Activated T-helper 1 cell treated with anti-CD3 and anti-CD28 coated beads, Interleukin-12 subunit alpha, Interleukin-12 subunit beta, Interleukin-2, Interleukin-4 antibody, amounts not matched to agents 30 ng/mL and 10 ng/mL and 1 ng/mL, durations not matched to agents 14 hours and 24 hours and 36 hours (primary cell): ENCODE data around the gene MAPK8IP2. TPM values are rescaled to one million over a fixed set of nuclear protein-coding genes. Genes with fewer than 3 reads are reported as not detected.
"Not testable (repeated sequence)": the region's sequence is repeated elsewhere in the genome, so short reads cannot be mapped to it uniquely, and the experiment has no call there.

Experiments used
- DNase-seq: peaks from one replicate; pipeline ENCODE4 v3.0.0; 2021; ENCODE audit warnings: low spot score
- H3K27ac Mint-ChIP-seq: one replicate; pipeline ENCODE4 v1.8.0; 2021; ENCODE audit warnings: mild to moderate bottlenecking, mixed read lengths
- H3K27me3 Mint-ChIP-seq: one replicate; pipeline ENCODE4 v1.8.0; 2022; ENCODE audit warnings: mild to moderate bottlenecking, moderate library complexity, mixed read lengths; ENCODE audit not compliant: insufficient read depth
- H3K36me3 Mint-ChIP-seq: one replicate; pipeline ENCODE4 v1.8.0; 2021; ENCODE audit warnings: low read depth, mixed read lengths
- H3K4me1 Mint-ChIP-seq: one replicate; pipeline ENCODE4 v1.8.0; 2021; ENCODE audit warnings: low read depth, mixed read lengths
- H3K4me3 Mint-ChIP-seq: one replicate; pipeline ENCODE4 v1.8.0; 2021; ENCODE audit warnings: mild to moderate bottlenecking, moderate library complexity, mixed read lengths
- H3K9me3 Mint-ChIP-seq: one replicate; pipeline ENCODE4 v1.8.0; 2021; ENCODE audit warnings: mixed read lengths
- intact Hi-C: fragments of 100-400 bp; cut with micrococcal nuclease; formaldehyde crosslinking; loops from one replicate; pipeline ENCODE4 v1.15.1; 2024
- total RNA-seq: library from RNA; stranded (reverse); gene quantifications from 2 replicates; pipeline ENCODE4 v1.2.3, GENCODE V29; 2022

MAPK8IP2 gene
- total RNA-seq, 1 donor from 2014 or later, result 0.08 TPM

DNA sequence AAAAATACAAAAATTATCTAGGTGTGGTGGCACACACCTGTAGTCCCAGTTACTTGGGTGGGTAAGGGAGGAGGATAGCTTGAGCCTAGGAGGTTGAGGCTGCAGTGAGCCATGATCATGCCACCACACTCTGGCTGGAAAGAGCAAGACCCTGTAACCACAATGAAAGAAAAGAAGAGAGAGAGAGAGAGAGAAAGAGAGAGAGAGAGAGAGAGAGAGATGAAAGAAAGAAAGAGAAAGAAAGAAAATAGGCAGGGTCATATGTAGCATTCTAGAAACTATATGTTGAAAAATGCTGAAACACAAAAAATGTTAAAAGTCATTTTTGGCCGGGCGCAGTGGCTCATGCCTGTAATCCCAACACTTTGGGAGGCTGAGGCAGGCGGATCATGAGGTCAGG, 13.7 kb downstream of the MAPK8IP2 start:
- H3K27me3 Mint-ChIP-seq, H3K27ac Mint-ChIP-seq, H3K9me3 Mint-ChIP-seq, H3K4me1 Mint-ChIP-seq, intact Hi-C loops, H3K4me3 Mint-ChIP-seq, H3K36me3 Mint-ChIP-seq, DNase-seq: not testable (repeated sequence)

DNA sequence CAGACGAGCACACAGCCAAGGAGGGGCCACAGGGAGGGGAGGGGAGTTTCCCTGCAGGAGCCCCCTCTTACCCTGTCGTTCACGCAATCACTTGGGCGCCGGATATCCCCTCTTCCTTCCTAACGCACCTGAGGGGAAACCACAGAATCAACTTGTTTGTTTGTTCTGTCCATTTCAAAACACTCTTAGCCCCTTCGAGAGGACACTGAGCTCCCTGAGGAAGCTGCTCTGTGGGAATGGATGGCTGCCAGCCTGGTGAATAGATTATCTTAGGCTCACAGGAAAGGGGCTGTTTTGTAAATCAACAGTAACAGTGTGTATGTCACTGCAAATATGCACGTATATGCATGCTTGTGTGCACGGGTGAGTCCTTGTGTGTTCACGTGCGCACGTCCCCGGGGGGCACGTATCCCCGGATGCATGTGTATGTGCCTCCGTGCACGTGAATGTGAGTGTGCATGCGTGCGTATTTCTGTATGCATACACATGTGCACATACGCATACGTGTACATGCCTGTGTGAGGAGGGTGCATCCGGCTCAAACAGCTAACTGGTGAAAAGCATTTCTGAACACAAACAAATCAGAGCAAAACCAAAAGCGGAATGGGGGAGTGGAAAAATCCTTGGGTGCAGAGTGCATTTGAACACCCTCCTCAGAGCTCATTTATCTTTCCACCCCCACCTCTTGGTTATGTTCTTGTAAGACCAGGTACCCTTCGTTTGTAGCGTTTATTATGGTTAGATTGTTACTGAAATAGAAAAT, 20.2 kb downstream of the MAPK8IP2 start:
- Mint-ChIP-seq H3K4me3 (peak overlapping the region; percentile 85), H3K27me3 (no peaks in the 10 kb centered on the region), H3K27ac (peak overlapping the region; percentile 98), H3K4me1 (peaks cover 37% of the 10 kb centered on the region), H3K36me3 (peaks cover 2% of the 10 kb centered on the region), H3K9me3 (no peaks in the 10 kb centered on the region)
- intact Hi-C loops, result loop anchor here (1.0 to 2.0 kb wide), 12 partner anchors 8 to 380 kb away; partner anchors contain the start of genes ARSA, CHKB, HDAC10 and MAPK11
- peak; percentile 72 for DNase-seq

DNA sequence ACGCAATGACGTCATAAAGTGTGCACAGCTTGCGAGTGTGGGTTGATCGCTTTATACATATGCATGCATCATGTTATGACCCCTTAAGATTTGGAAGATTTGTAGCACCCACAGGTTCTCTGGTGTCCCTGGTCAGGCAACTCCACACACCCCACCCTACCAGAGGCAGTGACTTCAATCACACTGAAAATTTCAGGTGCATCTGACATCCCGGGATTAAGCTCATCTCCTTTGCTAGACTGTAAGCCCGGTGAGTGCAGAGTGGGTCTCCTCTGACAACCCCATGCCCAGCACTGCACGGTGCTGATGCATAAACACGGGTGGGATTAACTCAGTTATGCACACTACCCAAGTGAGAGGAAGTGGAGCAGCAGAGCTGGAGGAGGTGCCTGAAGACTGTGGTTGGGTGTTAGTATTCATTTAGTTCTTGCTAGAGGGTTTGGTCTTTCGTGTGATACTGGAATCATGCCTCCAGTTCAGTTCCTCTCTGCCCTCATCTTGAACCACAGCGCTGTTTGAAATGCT, 20.8 kb downstream of the MAPK8IP2 start:
- H3K9me3 Mint-ChIP-seq, result no peaks in the 10 kb centered on the region
- peak; percentile 56 for DNase-seq
- intact Hi-C loops, result loop anchor here (1.0 to 2.0 kb wide), 11 partner anchors 39 to 381 kb away; partner anchors contain the start of genes CHKB, HDAC10, MAPK11 and NCAPH2
- H3K4me1 Mint-ChIP-seq, result peaks cover 39% of the 10 kb centered on the region
- H3K36me3 Mint-ChIP-seq, result peaks cover 4% of the 10 kb centered on the region
- H3K27ac Mint-ChIP-seq, result peak overlapping the region; percentile 98
- H3K27me3 Mint-ChIP-seq, result no peaks in the 10 kb centered on the region
- H3K4me3 Mint-ChIP-seq, result peak overlapping the region; percentile 85

DNA sequence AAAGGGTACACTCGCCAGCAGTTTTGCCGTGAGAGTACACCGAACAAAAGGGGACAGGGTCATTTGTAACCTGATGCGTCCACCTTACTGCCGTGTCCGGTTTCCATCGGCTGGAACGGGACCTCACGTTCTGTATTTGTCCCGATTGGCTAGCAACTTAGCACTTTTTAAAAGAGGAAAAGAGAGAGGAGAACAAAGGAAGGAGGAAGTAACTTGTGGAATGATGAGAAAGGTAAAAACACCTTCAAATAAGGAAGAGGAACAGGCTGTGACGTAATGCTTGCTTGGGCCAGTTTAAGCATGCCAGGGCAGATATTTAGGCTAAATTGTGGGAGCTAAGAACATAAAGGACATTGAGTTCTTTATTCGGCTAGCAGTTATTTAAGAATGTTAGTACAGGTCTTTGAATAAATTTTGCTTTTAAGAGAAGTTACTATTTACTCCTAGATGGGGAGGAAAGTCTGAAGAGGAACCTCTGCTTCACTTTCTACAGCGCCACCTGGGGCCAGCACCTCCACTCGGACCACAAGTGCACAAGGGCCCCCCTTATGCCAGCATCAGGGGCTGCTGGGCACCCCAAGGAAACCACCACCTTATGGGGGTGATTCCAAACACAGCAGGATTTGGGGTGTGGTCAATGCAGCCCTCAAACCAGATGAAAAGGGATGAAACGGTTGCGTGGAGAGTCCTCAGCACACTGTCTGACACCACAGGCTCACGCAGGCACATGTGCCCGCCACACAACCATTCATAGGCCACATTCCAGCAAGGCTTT, 21.5 kb downstream of the MAPK8IP2 start:
- DNase-seq, result peak; percentile 29
- H3K36me3 Mint-ChIP-seq, result peaks cover 7% of the 10 kb centered on the region
- H3K27ac Mint-ChIP-seq, result peak overlapping the region; percentile 98
- intact Hi-C loops, result loop anchor here (1.0 to 2.0 kb wide), 11 partner anchors 40 to 381 kb away; partner anchors contain the start of genes CHKB, HDAC10, MAPK11 and NCAPH2
- no peaks in the 10 kb centered on the region for H3K9me3 Mint-ChIP-seq
- peak overlapping the region; percentile 85 for H3K4me3 Mint-ChIP-seq
- peaks cover 42% of the 10 kb centered on the region for H3K4me1 Mint-ChIP-seq
- no peaks in the 10 kb centered on the region for H3K27me3 Mint-ChIP-seq

DNA sequence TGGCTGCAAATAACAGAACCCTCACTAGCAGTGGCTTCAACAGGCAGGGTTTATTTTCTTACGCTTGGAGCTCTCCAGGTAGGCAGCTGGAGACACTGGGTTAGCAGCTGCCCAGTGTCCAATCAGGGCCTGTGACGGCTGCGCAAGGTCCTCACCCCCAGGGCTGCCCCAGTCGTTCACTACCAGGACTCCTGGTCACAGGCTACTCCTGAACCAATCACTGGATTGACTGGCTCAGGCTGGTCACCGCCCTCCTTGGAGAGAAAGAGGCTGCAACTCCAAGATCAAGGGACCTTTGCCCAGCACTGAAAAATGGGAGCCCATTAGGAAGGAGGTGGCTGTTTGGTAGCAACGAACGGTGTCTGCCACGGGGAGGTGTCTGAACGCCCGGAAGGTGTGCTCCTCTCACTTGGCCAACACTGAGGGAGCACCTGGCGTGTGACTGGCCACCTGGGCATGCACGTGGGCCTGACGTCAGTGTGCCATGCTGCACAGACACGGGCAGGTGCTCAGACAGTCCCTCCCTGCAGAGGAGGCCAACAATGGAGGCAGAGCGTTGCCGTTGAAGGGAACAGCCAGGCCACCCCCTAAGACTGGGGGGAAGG, 22.2 kb downstream of the MAPK8IP2 start:
- Mint-ChIP-seq H3K9me3 (no peaks in the 10 kb centered on the region), H3K4me3 (peak overlapping the region; percentile 85), H3K27ac (peak overlapping the region; percentile 55), H3K36me3 (peaks cover 7% of the 10 kb centered on the region), H3K27me3 (no peaks in the 10 kb centered on the region), H3K4me1 (peaks cover 42% of the 10 kb centered on the region)
- DNase-seq, result no peak
- intact Hi-C loops, result no loop called here

DNA sequence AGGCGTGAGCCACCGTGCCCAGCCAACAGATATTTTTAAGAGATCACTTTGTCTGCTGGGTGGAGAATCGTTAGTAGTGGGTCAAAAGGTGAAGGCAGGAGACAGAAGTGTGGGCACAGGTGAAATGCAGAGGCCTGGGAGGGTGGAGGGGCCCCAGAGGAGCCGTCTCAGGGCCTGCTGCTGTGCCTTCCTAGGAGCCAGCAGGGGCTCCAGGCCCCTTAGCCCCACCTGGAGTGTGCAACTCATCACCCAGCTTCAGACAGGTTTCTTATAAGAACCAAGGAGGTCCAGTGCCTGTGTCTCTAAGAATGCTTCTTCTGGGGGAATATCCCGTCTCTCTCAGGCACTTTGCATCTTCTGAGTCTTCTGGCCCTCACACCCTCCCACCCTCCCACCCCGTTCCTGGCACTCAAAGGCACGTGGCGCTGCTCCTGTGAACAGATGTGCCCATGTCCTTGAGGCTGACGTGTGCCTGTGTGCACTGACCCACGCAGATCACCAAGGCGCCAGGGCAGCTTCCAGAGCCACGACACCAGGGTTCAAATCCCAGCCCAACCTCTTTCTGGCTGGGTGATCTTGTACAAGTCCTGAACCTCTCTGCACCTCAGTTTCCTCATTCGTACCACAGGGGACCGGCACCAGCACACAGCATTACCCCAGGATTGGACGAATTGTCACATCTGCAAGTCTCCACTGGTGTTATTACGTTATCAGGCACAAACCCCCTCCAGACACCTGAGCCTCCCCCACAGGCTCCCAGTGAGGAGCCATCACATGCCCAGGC, 23.9 kb downstream of the MAPK8IP2 start:
- Mint-ChIP-seq H3K36me3 (peaks cover 8% of the 10 kb centered on the region), H3K4me3 (peak overlapping the region; percentile 13), H3K4me1 (peaks cover 46% of the 10 kb centered on the region), H3K27ac (no peak overlapping the region), H3K27me3 (no peaks in the 10 kb centered on the region), H3K9me3 (no peaks in the 10 kb centered on the region)
- intact Hi-C loops, result loop anchor here (5.0 kb wide), 1 partner anchor 48 kb away; the partner anchor contains the start of gene SHANK3
- DNase-seq, result no peak

DNA sequence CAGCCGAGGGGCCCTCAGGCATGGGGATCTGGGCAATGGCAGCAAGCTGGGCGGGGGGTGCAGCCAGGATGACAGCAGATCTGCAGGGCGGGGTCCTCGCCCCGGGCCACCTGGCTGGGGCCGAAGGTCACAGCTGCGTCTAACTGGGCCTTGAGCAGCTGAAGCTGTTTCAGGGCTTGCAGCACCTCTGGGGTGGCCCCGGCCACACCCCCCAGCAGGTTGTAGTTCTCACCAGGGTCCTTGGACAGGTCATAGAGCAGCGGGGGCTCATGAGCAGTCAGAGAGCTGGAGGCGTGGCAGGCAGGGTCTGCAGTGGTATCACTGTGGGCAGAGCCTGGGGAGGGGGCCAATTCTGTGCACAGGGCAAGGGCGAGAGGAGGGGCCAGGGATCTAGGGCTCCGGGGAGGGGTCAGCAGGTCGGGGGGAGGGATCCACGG, 24.6 kb downstream of the MAPK8IP2 start:
- peaks cover 42% of the 10 kb centered on the region for H3K4me1 Mint-ChIP-seq
- no peak for DNase-seq
- no peak overlapping the region for H3K27ac Mint-ChIP-seq
- peak overlapping the region; percentile 2 for H3K4me3 Mint-ChIP-seq
- H3K36me3 Mint-ChIP-seq, result peaks cover 8% of the 10 kb centered on the region
- intact Hi-C loops, result loop anchor here (5.0 kb wide), 1 partner anchor 47 kb away; the partner anchor contains the start of gene SHANK3
- H3K27me3 Mint-ChIP-seq, result no peaks in the 10 kb centered on the region
- H3K9me3 Mint-ChIP-seq, result no peaks in the 10 kb centered on the region

DNA sequence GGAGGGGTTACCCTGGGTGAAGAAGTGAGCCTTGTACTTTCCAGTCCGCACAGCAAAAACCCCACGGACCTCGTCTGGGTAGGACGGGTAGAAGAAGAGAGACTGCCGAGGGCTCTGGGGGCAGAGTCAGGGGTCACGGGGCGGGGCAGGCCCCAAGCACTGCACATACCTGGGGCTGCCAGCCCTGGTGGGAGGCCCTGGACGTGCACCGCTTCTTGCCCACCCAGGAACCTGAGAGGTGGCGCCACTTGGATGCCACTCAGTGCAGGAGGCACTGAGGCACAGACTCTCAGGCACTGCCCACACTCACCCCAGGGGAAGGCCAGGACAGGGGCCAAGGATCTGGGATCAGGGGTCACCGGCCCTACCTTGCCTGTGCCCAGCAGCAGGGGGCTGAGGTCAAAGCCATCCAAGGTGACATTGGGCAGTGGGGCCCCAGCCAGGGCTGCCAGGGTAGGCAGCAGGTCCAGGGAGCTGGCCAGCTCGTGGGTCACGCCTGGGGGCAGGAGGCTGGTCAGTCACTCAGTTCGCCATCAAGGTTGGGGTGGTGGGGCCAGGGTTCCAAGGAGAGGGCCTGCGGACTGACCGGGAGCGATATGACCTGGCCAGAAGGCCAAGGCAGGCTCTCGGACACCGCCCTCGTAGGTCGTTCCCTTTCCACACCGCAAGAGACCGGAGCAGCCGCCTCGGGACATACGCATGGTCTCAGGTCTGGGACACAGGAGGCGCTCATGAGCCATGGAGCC, 25.1 kb downstream of the MAPK8IP2 start:
- H3K4me1 Mint-ChIP-seq, result peaks cover 38% of the 10 kb centered on the region
- no peak overlapping the region for H3K27ac Mint-ChIP-seq
- H3K36me3 Mint-ChIP-seq, result peaks cover 8% of the 10 kb centered on the region
- DNase-seq, result no peak
- H3K27me3 Mint-ChIP-seq, result no peaks in the 10 kb centered on the region
- H3K9me3 Mint-ChIP-seq, result no peaks in the 10 kb centered on the region
- peak overlapping the region; percentile 82 for H3K4me3 Mint-ChIP-seq
- intact Hi-C loops, result loop anchor here (5.0 kb wide), 1 partner anchor 47 kb away; the partner anchor contains the start of gene SHANK3

DNA sequence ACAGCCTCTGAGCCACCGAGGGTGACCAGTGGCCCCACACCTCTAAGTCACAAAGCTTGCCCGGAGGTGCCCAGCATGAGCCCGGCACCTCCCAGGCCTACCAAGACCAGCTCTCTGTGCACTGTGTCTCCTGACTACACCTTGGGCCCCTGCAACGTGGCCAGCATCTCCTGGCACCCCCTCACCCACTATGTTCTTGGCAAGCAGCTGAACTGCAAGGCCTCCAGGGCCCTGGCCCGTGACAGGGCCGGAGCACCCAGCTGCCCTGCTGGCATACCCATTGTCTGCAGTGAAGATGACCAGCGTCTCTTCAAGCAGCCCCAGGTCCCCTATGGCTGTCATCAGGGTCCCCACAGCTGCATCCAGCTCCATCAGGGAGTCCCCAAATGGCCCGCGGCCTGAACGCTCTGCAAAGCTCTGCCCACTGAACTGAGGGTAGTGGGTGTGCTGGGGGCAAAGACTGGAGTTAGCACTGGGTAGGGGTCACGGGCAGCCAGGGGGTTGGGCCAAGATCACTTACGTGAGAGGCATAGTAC, 25.8 kb downstream of the MAPK8IP2 start:
- Mint-ChIP-seq H3K36me3 (peaks cover 8% of the 10 kb centered on the region), H3K27me3 (no peaks in the 10 kb centered on the region), H3K9me3 (no peaks in the 10 kb centered on the region), H3K4me3 (peak overlapping the region; percentile 82), H3K27ac (peak overlapping the region; percentile 68), H3K4me1 (peaks cover 31% of the 10 kb centered on the region)
- intact Hi-C loops, result loop anchor here (5.0 kb wide), 1 partner anchor 46 kb away; the partner anchor contains the start of gene SHANK3
- no peak for DNase-seq

DNA sequence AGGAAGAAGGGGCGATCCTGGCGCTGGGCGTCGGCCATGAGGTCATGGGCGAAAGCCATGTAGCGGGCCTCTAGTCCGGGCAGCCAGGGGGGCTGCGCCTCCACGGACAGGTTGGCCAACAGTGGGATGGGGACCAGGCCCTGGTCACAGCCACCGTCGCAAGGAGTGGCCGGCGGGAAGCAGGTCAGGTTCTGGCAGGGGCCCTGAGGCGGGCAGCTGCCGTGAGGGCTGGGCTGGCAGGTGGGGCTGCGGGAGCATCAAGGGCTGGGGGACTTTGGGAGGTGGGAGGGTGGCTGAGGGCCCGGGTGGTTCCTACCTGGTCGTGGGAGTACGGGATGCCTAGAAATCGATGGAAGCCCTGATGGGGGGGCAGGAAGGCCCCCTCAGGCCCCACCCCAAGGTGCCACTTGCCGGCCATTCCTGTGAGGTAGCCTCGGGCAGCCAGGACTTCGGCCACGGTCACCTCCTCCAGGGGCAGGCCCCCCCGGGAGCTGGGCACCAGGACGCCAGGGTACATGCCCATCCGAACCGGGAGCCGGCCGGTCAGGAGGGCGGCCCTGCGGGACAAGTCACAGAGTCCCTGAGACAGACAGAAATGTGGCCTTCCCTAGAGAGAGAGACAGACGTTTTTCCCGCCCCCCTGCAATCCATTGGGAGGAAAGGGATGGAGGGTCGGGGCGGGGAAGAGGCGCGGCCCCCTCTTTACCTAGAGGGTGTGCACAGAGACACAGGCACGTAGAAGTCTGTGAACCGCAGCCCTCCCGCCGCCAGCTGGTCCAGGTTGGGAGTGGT, 26.5 kb downstream of the MAPK8IP2 start:
- Mint-ChIP-seq H3K4me1 (peaks cover 24% of the 10 kb centered on the region), H3K4me3 (peak overlapping the region; percentile 82), H3K36me3 (peaks cover 8% of the 10 kb centered on the region), H3K9me3 (no peaks in the 10 kb centered on the region), H3K27me3 (peaks cover 1% of the 10 kb centered on the region), H3K27ac (peak overlapping the region; percentile 68)
- DNase-seq, result no peak
- intact Hi-C loops, result loop anchor here (5.0 kb wide), 1 partner anchor 45 kb away; the partner anchor contains the start of gene SHANK3
